Measurements from ENCODE around the gene MRPL9. TPM values are rescaled to one million over a fixed set of nuclear protein-coding genes. Genes with fewer than 3 reads are reported as not detected.

MRPL9 gene
- total RNA-seq, 1 donor from 2014 or later, result 59.9 TPM

- DNase-seq (no peak), ATAC-seq (no peak)
- Histone ChIP-seq H3K4me1 (peaks cover 20% of the 10 kb centered on the region), H3K36me3 (no peaks in the 10 kb centered on the region), H3K4me3 (no peak overlapping the region), H3K27me3 (ENCODE audit: low read depth) (peaks cover 23% of the 10 kb centered on the region), H3K9me3 (no peaks in the 10 kb centered on the region), H3K27ac (no peak overlapping the region)
- intact Hi-C loops (cut with DNase I), result no loop called here
- TF ChIP-seq CTCF (IDR thresholded peaks at IDR 0.05), result no peak
Observed at GRCh38 chr1:151716405-151716762, 46.9 kb downstream of the MRPL9 start.

GRCh38 chr1:151715726-151716404 lies 47.4 kb downstream of the MRPL9 start:
- no peaks in the 10 kb centered on the region for H3K36me3 ChIP-seq
- intact Hi-C loops (cut with DNase I), result no loop called here
- peaks cover 23% of the 10 kb centered on the region for H3K27me3 ChIP-seq (ENCODE audit: low read depth)
- no peak overlapping the region for H3K4me3 ChIP-seq
- ATAC-seq, result no peak
- DNase-seq, result no peak
- H3K27ac ChIP-seq, result no peak overlapping the region
- H3K9me3 ChIP-seq, result no peaks in the 10 kb centered on the region
- peaks cover 18% of the 10 kb centered on the region for H3K4me1 ChIP-seq
- no peak for TF ChIP-seq CTCF (IDR thresholded peaks at IDR 0.05)

- H3K4me1 ChIP-seq, result peaks cover 10% of the 10 kb centered on the region
- no peak for TF ChIP-seq CTCF (IDR thresholded peaks at IDR 0.05)
- H3K27me3 ChIP-seq (ENCODE audit: low read depth), result peaks cover 23% of the 10 kb centered on the region
- ATAC-seq (no peak), DNase-seq (no peak)
- H3K36me3 ChIP-seq, result no peaks in the 10 kb centered on the region
- no peak overlapping the region for H3K27ac ChIP-seq
- H3K4me3 ChIP-seq, result no peak overlapping the region
- no peaks in the 10 kb centered on the region for H3K9me3 ChIP-seq
- intact Hi-C loops (cut with DNase I), result no loop called here
Observed at GRCh38 chr1:151714820-151715725, 48.2 kb downstream of the MRPL9 start.

- no peaks in the 10 kb centered on the region for H3K9me3 ChIP-seq
- H3K27ac ChIP-seq, result no peak overlapping the region
- intact Hi-C loops (cut with DNase I), result no loop called here
- ATAC-seq, result no peak
- no peak overlapping the region for H3K4me3 ChIP-seq
- no peaks in the 10 kb centered on the region for H3K36me3 ChIP-seq
- H3K27me3 ChIP-seq (ENCODE audit: low read depth), result peaks cover 22% of the 10 kb centered on the region
- TF ChIP-seq CTCF (IDR thresholded peaks at IDR 0.05), result no peak
- DNase-seq, result no peak
- H3K4me1 ChIP-seq, result peaks cover 10% of the 10 kb centered on the region
Observed at GRCh38 chr1:151713874-151714273, 49.4 kb downstream of the MRPL9 start.

- ATAC-seq (peak in 1 of 2 donors; percentile 19), DNase-seq (no peak)
- peaks cover 10% of the 10 kb centered on the region for H3K4me1 ChIP-seq
- no peak overlapping the region for H3K27ac ChIP-seq
- no peaks in the 10 kb centered on the region for H3K36me3 ChIP-seq
- TF ChIP-seq CTCF (IDR thresholded peaks at IDR 0.05), result no peak
- intact Hi-C loops (cut with DNase I), result no loop called here
- H3K27me3 ChIP-seq (ENCODE audit: low read depth), result peaks cover 14% of the 10 kb centered on the region
- no peaks in the 10 kb centered on the region for H3K9me3 ChIP-seq
- no peak overlapping the region for H3K4me3 ChIP-seq
Observed at GRCh38 chr1:151713044-151713443, 50.3 kb downstream of the MRPL9 start.
